Inflammatory macrophage treated with lipopolysaccharide for 4 hours (primary cell): ENCODE results near the gene SMIM5.

ENCODE experiments used
- DNase-seq: peaks from one replicate; pipeline ENCODE4 v3.0.0-alpha.2; 2020

Gene SMIM5

DNA sequence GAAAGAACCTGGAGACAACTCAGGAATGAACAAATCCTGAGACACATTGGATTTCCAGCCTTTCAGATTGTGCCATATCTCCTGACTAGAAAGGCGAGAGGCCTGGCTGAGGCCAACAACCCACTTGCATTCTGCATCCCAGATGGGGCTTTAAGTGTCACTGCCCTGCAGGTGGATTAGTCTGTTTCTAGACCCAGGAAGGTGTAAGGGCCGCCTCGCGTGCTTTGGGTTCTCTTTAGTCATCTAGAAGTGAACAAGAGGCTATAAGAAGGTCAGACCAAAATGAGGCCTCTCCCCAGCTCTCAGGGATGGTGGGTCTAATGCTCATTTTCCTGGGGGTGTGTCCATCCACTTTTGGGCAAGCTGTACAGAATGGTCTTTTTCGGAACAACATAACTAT is 38.8 kb downstream of the SMIM5 start:
- no peak for DNase-seq

DNA sequence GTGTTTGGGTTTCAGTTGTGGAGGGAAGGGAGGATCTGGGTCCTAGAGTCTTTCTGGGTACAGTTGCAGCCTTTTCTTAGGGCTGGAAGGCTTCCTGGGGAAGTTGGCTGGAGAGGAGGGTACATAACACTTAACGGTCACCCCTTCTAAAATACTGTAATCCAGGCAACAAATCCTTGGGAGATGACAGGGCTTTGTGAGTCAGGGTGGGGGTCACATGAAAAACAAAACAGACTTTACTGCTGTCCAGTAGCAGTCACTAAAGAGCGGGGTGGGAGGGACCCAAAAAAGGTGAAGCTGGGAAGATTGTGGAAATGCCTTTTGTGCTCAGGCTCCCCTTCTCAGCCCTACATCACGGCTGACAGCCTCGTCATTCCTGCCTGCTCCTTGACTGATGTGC is 40.3 kb downstream of the SMIM5 start:
- no peak for DNase-seq

DNA sequence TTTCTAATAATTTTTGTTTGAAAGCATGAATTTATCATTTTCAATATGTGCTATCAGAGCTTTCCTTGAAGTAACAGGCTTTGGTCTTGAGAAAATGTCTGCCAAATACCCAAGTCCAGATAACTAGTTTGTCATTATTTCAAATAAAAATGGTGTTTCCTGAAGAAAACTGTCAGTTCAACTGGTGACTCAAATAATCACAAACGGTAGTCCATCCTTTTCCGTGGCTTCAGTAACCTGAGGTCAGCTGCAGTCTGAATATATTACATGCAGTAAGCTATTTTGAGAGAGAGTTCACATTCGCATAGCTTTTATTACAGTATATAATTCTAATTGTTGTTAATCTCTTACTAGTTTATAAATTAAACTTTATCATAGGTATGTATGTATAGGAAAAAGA is 43.2 kb downstream of the SMIM5 start:
- DNase-seq, result no peak

DNA sequence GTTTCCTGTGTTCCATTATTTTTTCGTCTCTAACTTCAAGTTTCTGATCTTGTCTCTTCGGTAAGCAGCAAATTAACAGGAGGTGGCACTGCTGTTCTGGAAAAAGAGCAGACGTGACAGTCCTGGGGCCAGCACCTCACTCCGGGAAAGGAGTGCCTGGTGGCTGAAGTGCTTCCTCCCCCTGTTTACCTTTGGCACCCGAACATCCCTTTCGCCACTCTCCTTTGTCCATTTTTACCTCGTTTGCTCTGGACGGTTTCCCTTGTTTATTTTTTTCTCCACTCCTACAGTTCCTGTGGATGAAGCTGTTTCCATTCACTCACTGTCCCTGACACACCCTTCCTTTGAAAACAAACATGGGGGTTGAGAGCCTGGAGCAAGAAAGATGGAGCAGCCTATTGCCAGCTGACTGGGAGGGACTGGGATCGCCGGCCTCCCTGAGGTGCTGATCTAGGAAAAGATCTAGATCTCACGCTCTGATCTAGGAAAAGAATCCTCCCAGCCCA is 46.5 kb downstream of the SMIM5 start:
- no peak for DNase-seq

DNA sequence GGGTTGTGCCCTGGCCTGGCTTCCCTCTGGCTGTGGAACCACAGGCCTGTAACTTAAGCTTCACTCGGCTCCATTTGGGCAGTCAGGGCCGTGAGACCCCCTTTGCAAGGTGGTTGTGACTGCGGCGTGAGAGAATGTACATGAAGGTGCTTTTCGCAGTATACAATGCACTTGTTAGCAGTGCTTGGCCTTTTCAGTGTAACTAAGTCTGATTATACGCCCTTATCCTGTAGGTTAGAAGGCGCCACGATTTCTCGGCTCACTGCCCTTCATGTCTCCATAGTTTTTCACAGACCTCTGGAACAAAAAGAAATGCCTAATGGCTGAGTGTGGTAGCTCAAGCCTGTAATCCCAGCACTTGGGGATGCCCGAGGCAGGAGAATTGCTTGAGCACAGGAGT is 47.2 kb downstream of the SMIM5 start:
- DNase-seq, result no peak

DNA sequence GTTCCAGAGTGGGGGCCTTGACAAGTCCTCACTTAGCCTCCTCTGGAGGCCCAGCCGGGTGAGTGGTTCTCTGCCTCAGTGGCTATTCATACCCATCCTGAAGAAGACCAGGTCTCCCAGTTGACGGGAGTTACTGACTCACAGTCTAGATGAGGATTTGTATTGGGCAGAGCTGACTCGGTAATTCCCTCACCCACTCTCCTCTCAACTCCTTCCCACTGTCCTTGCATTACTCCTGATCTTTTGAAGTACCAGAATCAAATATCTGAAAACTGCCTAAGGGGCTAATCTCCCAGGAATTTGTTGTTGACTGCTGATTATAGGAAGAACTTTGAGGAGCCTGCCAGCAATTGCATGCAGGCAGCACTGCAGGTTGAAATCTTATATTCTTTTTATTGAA is 48.1 kb downstream of the SMIM5 start:
- no peak for DNase-seq

DNA sequence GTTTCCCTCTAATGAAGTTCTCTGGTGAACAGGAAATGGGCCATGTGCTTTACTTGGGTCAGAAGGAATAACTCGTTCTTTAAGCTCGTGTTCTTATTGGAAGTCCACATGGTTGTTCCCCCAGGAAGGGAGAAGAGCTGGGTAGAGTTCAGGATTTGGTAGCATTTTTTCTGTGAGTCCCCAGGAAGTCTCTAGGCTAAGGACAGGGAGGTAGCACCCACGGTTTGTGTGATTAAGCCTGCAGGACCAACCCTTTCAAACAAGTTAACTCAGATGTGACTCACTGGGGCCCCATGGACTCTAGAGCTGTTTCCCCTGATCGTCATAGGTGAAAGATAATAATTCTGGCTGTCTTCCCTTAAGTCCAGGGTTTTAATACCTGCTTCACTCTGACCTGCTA is 50.3 kb downstream of the SMIM5 start:
- DNase-seq, result no peak

DNA sequence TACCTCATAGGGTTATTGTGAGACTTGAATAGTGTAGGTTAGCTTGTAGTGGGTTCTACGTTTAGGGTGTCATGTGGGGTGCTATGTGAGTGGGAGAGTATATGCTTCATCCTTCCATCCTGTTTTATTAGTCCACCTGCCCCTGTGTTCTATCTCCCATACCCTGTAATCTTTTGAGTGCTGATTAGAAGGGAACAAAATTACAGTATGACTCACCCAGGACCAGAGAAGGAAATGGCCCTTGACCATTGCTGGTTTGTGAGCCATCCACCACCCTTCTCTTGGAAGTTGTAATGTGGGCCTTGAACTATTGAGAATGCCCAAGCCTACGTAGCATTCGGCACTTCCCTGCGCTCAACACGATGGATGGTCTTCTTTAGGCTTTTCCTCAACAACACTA is 51.0 kb downstream of the SMIM5 start:
- no peak for DNase-seq

DNA sequence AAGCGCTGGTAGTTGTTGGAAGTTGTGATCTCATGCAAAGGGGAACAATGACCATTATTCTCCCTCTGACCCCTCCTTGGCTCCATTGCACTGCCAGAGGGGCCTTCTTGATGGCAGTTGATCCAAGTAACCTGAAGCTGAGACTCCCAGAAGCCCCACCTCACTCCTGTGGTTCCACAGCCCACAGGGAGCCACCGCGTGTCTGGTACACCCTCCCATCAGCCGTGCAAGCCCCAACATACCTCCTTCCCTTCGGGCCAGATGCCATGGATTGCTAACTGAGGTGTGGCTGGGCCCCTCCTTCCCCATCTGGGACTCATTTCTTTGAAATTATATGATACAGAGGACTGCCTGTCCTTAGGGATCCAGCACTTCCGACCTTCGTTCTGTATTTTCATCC is 51.7 kb downstream of the SMIM5 start:
- no peak for DNase-seq

DNA sequence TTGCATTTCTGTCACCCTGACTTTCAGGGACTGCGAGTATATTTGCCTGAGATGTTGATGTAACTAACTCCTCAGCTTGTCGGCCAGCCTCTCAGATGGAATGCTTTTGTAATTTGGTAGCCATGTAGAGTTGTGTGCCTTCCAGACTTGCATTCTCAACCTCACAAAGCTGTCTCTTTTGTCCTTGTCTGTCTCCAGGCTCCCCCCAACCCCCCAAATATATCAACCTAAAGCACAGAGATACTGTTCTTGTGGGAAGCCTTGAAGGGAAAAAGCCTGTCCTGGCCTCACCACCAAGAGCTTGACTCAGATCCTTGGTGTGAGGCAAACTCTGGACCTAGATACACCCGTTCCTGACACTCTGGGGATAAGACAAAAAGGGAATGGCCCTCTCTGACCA is 52.3 kb downstream of the SMIM5 start:
- DNase-seq, result no peak

DNA sequence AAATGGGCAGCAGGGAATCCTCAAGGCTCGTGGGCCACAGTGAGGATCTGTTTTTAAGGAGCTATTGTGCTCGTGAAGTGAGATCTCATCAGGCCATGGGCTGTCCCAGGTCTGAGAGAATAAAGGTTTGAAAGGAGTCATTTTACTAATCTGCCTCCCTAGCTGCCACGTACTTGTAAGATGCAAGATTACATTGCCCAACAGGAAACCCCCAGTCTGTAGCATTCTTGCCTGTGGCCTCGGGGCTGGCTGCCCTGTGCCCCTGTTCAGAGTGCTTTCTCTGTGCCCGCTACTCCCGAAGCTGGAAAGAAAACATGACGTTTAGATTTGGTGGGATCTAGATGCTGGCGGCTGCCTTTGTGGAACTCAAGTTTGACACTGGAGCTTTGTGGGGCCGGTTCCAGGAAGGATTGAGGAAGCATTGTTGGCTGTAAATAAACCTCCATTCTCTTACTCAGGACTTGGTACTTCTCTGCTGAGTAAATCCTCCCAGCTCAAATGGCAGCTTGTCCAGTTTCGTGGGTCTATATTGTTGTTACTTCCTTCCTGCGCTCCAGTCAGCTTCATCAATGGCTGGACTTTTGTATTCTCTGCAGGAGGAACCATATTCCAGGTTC is 55.1 kb downstream of the SMIM5 start:
- peak; percentile 68 for DNase-seq

DNA sequence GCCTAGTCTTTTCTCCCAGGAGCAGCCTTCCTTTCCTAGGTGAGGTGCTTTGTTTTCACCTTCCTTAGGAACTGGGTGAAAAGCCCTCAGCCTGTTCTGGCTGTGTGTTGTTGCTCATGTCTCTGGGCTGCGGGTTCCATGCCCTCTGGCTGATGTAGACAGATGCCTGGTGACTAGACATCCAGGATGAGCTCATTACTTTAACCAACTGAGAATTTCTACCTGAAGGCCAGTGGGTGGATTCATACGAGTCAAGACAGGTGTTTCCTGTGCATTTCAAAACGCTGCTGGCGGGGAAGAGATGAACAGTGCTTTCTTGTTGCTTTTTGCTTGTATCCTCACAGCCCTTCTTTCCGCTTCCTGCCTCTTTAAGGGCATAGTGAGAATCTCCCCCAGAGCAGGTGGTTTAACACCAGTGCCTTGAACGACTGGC is 56.2 kb downstream of the SMIM5 start:
- no peak for DNase-seq
